ENCODE data around the gene UGGT1. TPM values are rescaled to one million over a fixed set of nuclear protein-coding genes. Genes with fewer than 3 reads are reported as not detected.

The UGGT1 gene
- total and polyA plus RNA-seq, 7 donors: 1.8 to 47.9 (median 21.5) TPM

DNA sequence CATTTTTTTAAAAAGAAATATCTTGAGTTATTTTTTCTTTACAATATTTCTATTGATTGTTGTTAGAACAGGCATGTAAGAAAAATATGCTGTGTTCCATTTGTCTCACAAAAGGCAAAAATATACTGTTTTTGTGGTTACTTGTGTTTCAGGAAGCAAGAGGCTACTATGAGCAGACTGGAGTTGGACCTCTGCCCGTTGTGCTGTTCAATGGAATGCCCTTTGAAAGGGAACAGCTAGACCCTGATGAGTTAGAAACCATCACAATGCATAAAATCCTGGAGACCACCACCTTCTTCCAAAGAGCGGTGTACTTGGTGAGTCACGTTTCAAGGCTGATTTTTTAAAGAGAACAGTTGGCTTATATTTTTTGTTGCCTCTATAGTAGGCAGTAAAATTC is 54.7 kb downstream of the UGGT1 start:
- Histone ChIP-seq H3K27me3 (no peaks in the 10 kb centered on the region), H3K4me1 (no peaks in the 10 kb centered on the region), H3K4me3 (no peak overlapping the region), H3K9me3 (no peaks in the 10 kb centered on the region), H3K27ac (no peak overlapping the region), H3K36me3 (peaks cover 3 to 93% (median 6%) of the 10 kb centered on the region in 4 donors)
- DNase-seq: no peak
- intact Hi-C loops (cut with DNase I): no loop called here
- 92 to 93% methylated on average over 3 of the region's 3 CpGs for WGBS, 2 donors
- TF ChIP-seq POLR2AphosphoS5 (IDR thresholded peaks at IDR 0.05) (no peak), EP300 (IDR thresholded peaks at IDR 0.05) (no peak), POLR2A (IDR thresholded peaks at IDR 0.05) (no peak)
- TF ChIP-seq, protein P1, sequence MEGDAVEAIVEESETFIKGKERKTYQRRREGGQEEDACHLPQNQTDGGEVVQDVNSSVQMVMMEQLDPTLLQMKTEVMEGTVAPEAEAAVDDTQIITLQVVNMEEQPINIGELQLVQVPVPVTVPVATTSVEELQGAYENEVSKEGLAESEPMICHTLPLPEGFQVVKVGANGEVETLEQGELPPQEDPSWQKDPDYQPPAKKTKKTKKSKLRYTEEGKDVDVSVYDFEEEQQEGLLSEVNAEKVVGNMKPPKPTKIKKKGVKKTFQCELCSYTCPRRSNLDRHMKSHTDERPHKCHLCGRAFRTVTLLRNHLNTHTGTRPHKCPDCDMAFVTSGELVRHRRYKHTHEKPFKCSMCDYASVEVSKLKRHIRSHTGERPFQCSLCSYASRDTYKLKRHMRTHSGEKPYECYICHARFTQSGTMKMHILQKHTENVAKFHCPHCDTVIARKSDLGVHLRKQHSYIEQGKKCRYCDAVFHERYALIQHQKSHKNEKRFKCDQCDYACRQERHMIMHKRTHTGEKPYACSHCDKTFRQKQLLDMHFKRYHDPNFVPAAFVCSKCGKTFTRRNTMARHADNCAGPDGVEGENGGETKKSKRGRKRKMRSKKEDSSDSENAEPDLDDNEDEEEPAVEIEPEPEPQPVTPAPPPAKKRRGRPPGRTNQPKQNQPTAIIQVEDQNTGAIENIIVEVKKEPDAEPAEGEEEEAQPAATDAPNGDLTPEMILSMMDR (IDR thresholded peaks at IDR 0.05): no peak

DNA sequence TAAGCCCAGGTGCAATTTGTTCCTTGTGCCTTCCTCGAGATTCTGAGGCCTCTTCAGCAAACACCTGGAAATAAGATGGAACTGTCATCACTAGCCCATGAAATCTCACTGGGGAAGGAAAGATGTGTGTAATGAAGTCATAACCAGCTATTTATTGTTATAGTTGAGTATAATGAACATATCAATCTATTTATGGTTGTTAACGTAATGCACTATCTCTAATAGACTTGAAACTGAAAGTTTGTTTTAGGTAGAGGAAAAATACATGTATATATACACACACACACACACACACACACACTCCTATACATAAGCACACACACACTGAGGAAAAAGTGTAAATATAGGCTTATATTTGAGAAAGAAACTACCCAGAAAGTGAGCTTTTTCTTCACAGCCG is 62.8 kb downstream of the UGGT1 start:
- 77 to 82% methylated on average over 3 of the region's 3 CpGs for WGBS, 2 donors
- H3K27me3 ChIP-seq: no peaks in the 10 kb centered on the region
- no peak for TF ChIP-seq EP300 (IDR thresholded peaks at IDR 0.05)
- no peak for TF ChIP-seq POLR2A (IDR thresholded peaks at IDR 0.05)
- TF ChIP-seq, protein P1 (IDR thresholded peaks at IDR 0.05): no peak
- TF ChIP-seq POLR2AphosphoS5 (IDR thresholded peaks at IDR 0.05): no peak
- H3K4me1 ChIP-seq: peaks cover 0 to 8% (median 2%) of the 10 kb centered on the region in 4 donors
- H3K36me3 ChIP-seq: peaks cover 0 to 90% (median 8%) of the 10 kb centered on the region in 4 donors
- intact Hi-C loops (cut with DNase I): no loop called here
- H3K9me3 ChIP-seq: no peaks in the 10 kb centered on the region
- DNase-seq: no peak
- no peak overlapping the region for H3K27ac ChIP-seq
- H3K4me3 ChIP-seq: no peak overlapping the region

DNA sequence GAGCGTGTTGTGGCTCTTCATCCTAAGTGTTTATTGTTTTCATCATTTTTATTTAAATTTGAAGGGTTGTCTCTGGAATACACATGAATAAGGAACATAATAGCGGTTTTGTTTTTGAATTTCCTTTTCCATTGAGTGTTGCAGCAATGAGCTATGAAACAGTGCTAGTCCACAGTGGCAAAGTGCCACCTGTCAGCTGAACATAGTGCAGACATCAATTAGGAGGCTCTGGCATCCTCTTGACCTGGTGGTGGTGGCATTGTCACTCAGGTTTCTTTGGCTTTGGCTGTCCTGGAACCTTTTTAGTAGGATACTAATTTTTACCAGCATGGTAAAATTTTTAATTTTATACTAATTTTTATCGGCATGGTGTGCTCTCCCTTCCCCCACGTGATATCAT is 63.2 kb downstream of the UGGT1 start:
- Histone ChIP-seq H3K36me3 (peaks cover 0 to 89% (median 8%) of the 10 kb centered on the region in 4 donors), H3K4me3 (no peak overlapping the region), H3K27ac (no peak overlapping the region), H3K27me3 (no peaks in the 10 kb centered on the region), H3K9me3 (no peaks in the 10 kb centered on the region), H3K4me1 (peaks cover 0 to 8% (median 2%) of the 10 kb centered on the region in 4 donors)
- DNase-seq: no peak
- intact Hi-C loops (cut with DNase I): no loop called here
- TF ChIP-seq POLR2A (IDR thresholded peaks at IDR 0.05) (no peak), POLR2AphosphoS5 (IDR thresholded peaks at IDR 0.05) (peak in 2 of 4 donors; percentile 54 to 63), EP300 (IDR thresholded peaks at IDR 0.05) (no peak)
- TF ChIP-seq, protein P1 (IDR thresholded peaks at IDR 0.05): no peak
- WGBS, 2 donors: 93 to 94% methylated on average over 4 of the region's 4 CpGs

DNA sequence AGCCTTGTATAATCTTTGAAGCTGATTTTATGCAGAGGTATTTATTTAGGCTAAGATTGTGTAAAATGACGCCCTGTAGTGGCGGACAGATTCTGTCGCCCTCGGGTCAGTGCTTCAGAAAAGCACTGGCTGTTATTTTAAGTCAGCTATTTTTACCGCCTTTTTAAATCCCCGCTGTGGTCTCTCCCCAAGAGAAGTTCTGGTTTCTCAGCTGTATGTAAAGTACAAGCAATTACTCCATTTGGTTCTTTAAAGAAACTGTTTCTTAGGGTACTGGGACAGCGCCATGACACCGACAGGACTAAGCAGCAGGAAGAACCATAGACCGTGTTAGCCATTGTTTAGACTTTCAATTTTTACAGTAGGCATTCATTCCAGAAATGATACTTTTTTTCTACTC is 65.0 kb downstream of the UGGT1 start:
- DNase-seq: no peak
- intact Hi-C loops (cut with DNase I): no loop called here
- H3K27me3 ChIP-seq: no peaks in the 10 kb centered on the region
- TF ChIP-seq EP300 (IDR thresholded peaks at IDR 0.05) (no peak), POLR2AphosphoS5 (IDR thresholded peaks at IDR 0.05) (no peak), POLR2A (IDR thresholded peaks at IDR 0.05) (no peak)
- TF ChIP-seq, protein P1 (IDR thresholded peaks at IDR 0.05): no peak
- H3K9me3 ChIP-seq: no peaks in the 10 kb centered on the region
- peaks cover 0 to 8% (median 2%) of the 10 kb centered on the region in 4 donors for H3K4me1 ChIP-seq
- H3K4me3 ChIP-seq: no peak overlapping the region
- no peak overlapping the region for H3K27ac ChIP-seq
- peaks cover 3 to 90% (median 17%) of the 10 kb centered on the region in 4 donors for H3K36me3 ChIP-seq
- WGBS, 2 donors: 89 to 95% methylated on average over 9 of the region's 9 CpGs

DNA sequence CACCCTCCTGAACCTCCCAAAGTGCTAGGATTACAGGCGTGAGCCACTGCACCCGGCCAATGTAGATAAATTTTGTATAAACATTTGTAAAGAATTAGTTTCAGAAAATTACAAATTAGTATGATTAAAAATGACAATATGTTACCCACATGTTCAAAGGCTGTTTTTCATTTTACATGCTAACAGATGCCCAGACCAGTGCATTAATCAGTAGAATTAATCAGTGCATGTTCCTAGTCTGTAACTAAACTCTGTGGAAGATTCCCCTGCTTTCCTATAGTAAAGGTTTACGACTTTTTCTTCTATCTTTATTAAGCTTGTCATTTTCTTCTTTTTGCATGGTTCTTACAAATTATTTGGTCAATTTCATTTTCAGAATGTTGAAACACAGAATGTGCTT is 65.8 kb downstream of the UGGT1 start:
- peaks cover 0 to 8% (median 2%) of the 10 kb centered on the region in 4 donors for H3K4me1 ChIP-seq
- intact Hi-C loops (cut with DNase I): no loop called here
- no peak overlapping the region for H3K4me3 ChIP-seq
- 91 to 92% methylated on average over 3 of the region's 3 CpGs for WGBS, 2 donors
- H3K9me3 ChIP-seq: no peaks in the 10 kb centered on the region
- H3K36me3 ChIP-seq: peaks cover 7 to 92% (median 18%) of the 10 kb centered on the region in 4 donors
- no peak for TF ChIP-seq EP300 (IDR thresholded peaks at IDR 0.05)
- TF ChIP-seq, protein P1 (IDR thresholded peaks at IDR 0.05): no peak
- no peak for TF ChIP-seq POLR2A (IDR thresholded peaks at IDR 0.05)
- no peak for TF ChIP-seq POLR2AphosphoS5 (IDR thresholded peaks at IDR 0.05)
- DNase-seq: no peak
- H3K27me3 ChIP-seq: no peaks in the 10 kb centered on the region
- no peak overlapping the region for H3K27ac ChIP-seq
